Gastrocnemius medialis (tissue), 4 donors: ENCODE data around the gene SHH.

Experiments used
- POLR2A ChIP-seq, 2 donors: fragments of 450-650 bp; IDR thresholded peaks; one replicate each; pipeline ENCODE4 v1.6.1; 2017; ENCODE audit warnings: antibody characterized with exemption in 2 of 2, mild to moderate bottlenecking in 2 of 2, moderate library complexity in 2 of 2
- TF ChIP-seq, protein P1 (sequence below), 5 experiments: fragments of 450-650 bp in 3 of 5; fragments of 200-600 bp in 2 of 5; sonication (generic) in 2 of 5; IDR thresholded peaks in 4 of 5; conservative IDR thresholded peaks in 1 of 5; 1 replicate in 4 of 5; 2 replicates in 1 of 5; pipeline ENCODE4 v1.5.1; 2016 to 2019; ENCODE audit warnings: antibody characterized with exemption in 5 of 5, mild to moderate bottlenecking in 3 of 5, moderate library complexity in 3 of 5

DNA sequence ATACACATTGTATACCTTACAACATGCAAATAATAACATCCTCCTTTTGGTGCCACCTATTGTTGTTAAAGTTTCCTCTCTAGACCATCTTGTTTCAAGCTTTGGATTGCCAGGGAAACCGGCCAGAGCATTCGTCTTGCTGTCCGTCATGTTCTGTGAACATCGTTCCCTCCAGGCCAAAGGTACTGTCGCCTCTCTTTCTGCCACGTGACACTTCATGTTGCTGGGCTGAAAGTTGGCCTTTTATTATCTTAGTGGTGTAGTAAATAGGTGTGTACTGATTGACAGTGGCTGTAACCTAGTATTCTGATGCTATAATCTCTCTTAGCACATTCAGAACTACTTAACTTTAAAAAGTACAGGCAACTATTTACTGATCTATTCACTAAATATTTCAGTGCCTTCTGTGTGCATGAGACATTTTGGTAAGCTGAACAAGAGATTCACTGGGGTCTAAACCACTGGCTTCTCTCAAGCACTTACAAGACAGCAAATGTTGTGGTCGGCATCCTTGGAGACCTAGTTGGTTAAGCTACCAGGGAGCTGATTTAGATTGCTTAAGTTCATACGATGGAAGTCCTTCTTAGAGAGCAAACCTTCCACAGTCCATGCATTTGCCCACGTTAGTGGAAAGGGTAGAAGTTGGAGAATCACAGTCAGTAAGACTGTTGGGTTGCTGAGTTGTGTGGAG is 52.4 kb downstream of the SHH start:
- TF ChIP-seq, protein P1, sequence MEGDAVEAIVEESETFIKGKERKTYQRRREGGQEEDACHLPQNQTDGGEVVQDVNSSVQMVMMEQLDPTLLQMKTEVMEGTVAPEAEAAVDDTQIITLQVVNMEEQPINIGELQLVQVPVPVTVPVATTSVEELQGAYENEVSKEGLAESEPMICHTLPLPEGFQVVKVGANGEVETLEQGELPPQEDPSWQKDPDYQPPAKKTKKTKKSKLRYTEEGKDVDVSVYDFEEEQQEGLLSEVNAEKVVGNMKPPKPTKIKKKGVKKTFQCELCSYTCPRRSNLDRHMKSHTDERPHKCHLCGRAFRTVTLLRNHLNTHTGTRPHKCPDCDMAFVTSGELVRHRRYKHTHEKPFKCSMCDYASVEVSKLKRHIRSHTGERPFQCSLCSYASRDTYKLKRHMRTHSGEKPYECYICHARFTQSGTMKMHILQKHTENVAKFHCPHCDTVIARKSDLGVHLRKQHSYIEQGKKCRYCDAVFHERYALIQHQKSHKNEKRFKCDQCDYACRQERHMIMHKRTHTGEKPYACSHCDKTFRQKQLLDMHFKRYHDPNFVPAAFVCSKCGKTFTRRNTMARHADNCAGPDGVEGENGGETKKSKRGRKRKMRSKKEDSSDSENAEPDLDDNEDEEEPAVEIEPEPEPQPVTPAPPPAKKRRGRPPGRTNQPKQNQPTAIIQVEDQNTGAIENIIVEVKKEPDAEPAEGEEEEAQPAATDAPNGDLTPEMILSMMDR (IDR thresholded peaks at IDR 0.05 in 4 of 5, conservative IDR thresholded peaks at IDR 0.05 in 1 of 5) = no peak
- TF ChIP-seq POLR2A (IDR thresholded peaks at IDR 0.05) = no peak
